K562 (cell line): ENCODE measurements around the gene MB21D2.

Experiments
- EZH2 ChIP-seq: IDR thresholded peaks from 2 replicates; pipeline ENCODE4 v1.6.1; 2012; ENCODE audit warnings: low read depth, mild to moderate bottlenecking, inconsistent platforms, low read length, borderline replicate concordance
- FOS ChIP-seq: IDR thresholded peaks from 3 replicates; pipeline ENCODE4 v1.6.1; 2011; ENCODE audit not compliant: insufficient read length; ENCODE audit errors: extremely low read depth
- FOSL1 ChIP-seq: fragments of 200-800 bp; sonication (Bioruptor generic); conservative IDR thresholded peaks from 2 replicates; pipeline ENCODE4 v1.6.1; 2016; ENCODE audit warnings: missing genetic modification characterization, missing compliant biosample characterization
- FOXJ3 ChIP-seq: sonication (generic); formaldehyde crosslinking; IDR thresholded peaks from 2 replicates; pipeline ENCODE4 v1.4.0; 2020; ENCODE audit warnings: mild to moderate bottlenecking, missing genetic modification reagents
- KAT7 ChIP-seq: sonication (generic); formaldehyde crosslinking; IDR thresholded peaks from 2 replicates; pipeline ENCODE4 v1.8.0; 2022; ENCODE audit warnings: missing genetic modification reagents, mild to moderate bottlenecking, borderline replicate concordance
- MAZ ChIP-seq, 2 experiments: fragments of 450-650 bp in 1 of 2; sonication (generic) in 1 of 2; formaldehyde crosslinking; IDR thresholded peaks in 1 of 2; conservative IDR thresholded peaks in 1 of 2; 2 replicates each; pipeline versions ENCODE4 v1.4.0 to v1.5.0; 2020; ENCODE audit warnings: mild to moderate bottlenecking in 1 of 2, missing genetic modification reagents in 1 of 2
- SMARCB1 ChIP-seq: IDR thresholded peaks from 2 replicates; pipeline ENCODE4 v1.6.1; 2011; ENCODE audit warnings: improper control_type of control experiment, low read depth; ENCODE audit not compliant: insufficient read length
- SP1 ChIP-seq: sonication (generic); formaldehyde crosslinking; IDR thresholded peaks from 2 replicates; pipeline ENCODE4 v1.8.1; 2022; ENCODE audit warnings: mild to moderate bottlenecking, missing genetic modification reagents
- ZNF311 ChIP-seq: fragments of 250-450 bp; sonication (Bioruptor Pico); IDR thresholded peaks from 2 replicates; pipeline ENCODE4 v1.4.0; 2020; ENCODE audit warnings: mild to moderate bottlenecking, moderate library complexity
- TF ChIP-seq, protein P1 (sequence below), 3 experiments: IDR thresholded peaks in 2 of 3; conservative IDR thresholded peaks in 1 of 3; 2 replicates each; pipeline ENCODE4 v1.5.1; 2011 to 2012; ENCODE audit warnings: low read length in 3 of 3, mild to moderate bottlenecking in 3 of 3, control low read depth in 2 of 3, improper control_type of control experiment in 1 of 3, inconsistent platforms in 1 of 3, low read depth in 1 of 3, mixed read lengths in 1 of 3, moderate library complexity in 1 of 3; ENCODE audit not compliant: insufficient read depth in 2 of 3
- TF ChIP-seq, protein P2 (sequence below): fragments of 450-650 bp; IDR thresholded peaks from 2 replicates; pipeline ENCODE4 v1.6.1; 2016; ENCODE audit warnings: missing biosample characterization, missing genetic modification characterization

- no peak for TF ChIP-seq EZH2
- TF ChIP-seq MAZ (CRISPR knock-in tag; conservative IDR thresholded peaks at IDR 0.05 in 1 of 2, IDR thresholded peaks at IDR 0.05 in 1 of 2), result no peak; a peak in 1 of 4 replicates
- TF ChIP-seq, protein P1, sequence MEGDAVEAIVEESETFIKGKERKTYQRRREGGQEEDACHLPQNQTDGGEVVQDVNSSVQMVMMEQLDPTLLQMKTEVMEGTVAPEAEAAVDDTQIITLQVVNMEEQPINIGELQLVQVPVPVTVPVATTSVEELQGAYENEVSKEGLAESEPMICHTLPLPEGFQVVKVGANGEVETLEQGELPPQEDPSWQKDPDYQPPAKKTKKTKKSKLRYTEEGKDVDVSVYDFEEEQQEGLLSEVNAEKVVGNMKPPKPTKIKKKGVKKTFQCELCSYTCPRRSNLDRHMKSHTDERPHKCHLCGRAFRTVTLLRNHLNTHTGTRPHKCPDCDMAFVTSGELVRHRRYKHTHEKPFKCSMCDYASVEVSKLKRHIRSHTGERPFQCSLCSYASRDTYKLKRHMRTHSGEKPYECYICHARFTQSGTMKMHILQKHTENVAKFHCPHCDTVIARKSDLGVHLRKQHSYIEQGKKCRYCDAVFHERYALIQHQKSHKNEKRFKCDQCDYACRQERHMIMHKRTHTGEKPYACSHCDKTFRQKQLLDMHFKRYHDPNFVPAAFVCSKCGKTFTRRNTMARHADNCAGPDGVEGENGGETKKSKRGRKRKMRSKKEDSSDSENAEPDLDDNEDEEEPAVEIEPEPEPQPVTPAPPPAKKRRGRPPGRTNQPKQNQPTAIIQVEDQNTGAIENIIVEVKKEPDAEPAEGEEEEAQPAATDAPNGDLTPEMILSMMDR (IDR thresholded peaks at IDR 0.05 in 2 of 3, conservative IDR thresholded peaks at IDR 0.05 in 1 of 3; ENCODE audit: insufficient read depth in 2 of 3, low read depth in 1 of 3, low read length in 3 of 3), result no peak
- no peak for TF ChIP-seq ZNF311 (CRISPR knock-in tag)
- TF ChIP-seq SP1 (CRISPR knock-in tag), result no peak
- TF ChIP-seq FOXJ3 (CRISPR knock-in tag), result no peak
- no peak for TF ChIP-seq FOSL1 (tag)
- TF ChIP-seq, protein P2, sequence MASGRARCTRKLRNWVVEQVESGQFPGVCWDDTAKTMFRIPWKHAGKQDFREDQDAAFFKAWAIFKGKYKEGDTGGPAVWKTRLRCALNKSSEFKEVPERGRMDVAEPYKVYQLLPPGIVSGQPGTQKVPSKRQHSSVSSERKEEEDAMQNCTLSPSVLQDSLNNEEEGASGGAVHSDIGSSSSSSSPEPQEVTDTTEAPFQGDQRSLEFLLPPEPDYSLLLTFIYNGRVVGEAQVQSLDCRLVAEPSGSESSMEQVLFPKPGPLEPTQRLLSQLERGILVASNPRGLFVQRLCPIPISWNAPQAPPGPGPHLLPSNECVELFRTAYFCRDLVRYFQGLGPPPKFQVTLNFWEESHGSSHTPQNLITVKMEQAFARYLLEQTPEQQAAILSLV (tag), result no peak
- no peak for TF ChIP-seq FOS
- no peak for TF ChIP-seq SMARCB1
- no peak for TF ChIP-seq KAT7 (CRISPR knock-in tag)
Measured at GRCh38 chr3:192917404-192918274, at the start of gene MB21D2.
